Stimulated activated CD4-positive, alpha-beta T cell treated with anti-CD3 and anti-CD28 coated beads, Interleukin-15, amount 100 ng/mL, for 24 hours (primary cell): ENCODE data around the gene ARL5A.

Experiments used
- DNase-seq: peaks from one replicate; pipeline ENCODE4 v3.0.0-alpha.2; 2020

Gene ARL5A

GRCh38 chr2:151840216-151841046 is 12.2 kb upstream of the ARL5A start:
- no peak for DNase-seq

DNA sequence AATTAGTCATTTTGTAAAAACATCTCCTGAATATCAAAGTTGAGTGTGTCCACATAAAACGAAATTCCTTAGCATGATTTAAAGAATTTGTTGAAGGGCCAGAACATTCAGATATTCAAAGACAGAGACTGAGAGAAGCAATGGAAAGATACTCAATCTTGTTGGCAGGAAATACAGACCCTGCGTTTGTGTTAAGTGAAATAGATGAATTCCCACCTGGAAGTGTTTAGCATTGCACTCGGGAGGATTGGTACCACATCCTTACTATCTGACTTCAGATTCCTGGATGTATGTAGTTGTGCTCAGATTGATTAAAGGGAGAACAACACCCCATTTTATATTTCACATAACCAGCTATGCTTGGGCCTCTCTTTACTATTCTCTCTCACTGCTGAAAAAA is 9.7 kb upstream of the ARL5A start:
- no peak for DNase-seq

DNA sequence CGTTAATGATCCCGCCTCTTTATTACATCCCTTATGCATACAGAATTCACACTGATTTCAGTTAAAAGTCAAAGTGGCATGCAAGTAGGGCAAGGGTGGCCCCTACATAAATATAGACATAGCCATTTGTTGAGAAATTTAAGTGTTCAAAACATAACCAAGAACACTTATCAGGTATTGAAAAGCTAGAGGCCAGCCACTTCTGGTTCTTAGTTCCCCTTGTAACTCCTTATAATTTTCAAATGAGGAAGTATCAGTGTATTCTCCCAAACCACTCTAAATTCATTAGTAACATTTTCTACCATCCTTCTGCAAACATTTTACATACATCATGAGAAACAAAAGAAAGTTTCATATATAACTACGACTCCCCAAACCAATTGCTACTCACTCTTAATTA is 5.8 kb upstream of the ARL5A start:
- no peak for DNase-seq

- no peak for DNase-seq
Measured at GRCh38 chr2:151830961-151831360, 2.7 kb upstream of the ARL5A start.

GRCh38 chr2:151828890-151829324 is 686 bp upstream of the ARL5A start:
- no peak for DNase-seq

DNA sequence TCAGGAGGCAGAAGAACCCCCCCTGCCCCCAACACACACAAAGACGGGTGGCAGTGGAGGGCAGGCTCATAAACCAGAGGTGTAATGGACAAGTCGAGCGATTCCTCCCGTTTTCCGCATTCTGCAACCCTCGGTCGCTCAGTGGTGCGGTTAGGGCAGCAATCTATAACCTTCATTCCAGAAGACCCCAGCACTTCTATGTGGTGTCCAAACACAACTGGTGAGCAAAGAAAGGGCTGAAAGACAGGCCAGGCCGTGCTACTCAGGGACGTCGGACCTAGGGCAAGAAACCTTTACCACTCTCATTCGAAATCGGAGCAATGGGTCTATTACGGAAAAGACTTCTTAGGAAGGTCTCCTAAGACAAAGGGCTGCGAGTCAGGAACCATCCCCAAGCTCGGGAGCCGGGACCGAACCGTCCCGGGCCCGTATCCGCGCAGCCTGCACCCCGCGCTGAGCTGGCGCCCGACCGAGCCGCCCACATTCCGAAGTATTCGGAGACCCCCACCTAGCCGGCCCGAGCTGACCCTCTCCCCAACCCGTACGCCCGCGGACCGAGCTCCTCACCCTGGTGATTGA is 568 bp downstream of the ARL5A start:
- DNase-seq: peak; percentile 28

DNA sequence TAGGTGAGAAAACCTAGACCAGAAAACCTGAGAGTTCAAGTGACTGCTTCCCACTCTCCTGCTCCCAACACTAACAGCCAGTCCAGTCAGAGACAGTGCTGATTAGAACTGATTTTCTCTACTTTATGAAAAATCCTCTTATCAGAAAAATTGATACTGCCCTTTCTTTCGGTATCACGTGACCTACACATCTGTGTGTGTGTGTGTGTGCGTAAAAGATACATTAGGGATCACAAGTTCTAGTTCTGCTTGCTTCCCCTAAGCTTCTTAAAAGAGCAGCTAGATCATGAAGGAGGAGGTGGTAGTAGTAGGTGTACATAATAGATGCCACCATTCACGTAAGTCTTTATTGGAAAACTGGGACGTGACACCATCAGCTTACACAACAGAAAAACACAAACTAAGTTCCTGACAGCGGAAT is 1.5 kb downstream of the ARL5A start:
- DNase-seq: no peak

DNA sequence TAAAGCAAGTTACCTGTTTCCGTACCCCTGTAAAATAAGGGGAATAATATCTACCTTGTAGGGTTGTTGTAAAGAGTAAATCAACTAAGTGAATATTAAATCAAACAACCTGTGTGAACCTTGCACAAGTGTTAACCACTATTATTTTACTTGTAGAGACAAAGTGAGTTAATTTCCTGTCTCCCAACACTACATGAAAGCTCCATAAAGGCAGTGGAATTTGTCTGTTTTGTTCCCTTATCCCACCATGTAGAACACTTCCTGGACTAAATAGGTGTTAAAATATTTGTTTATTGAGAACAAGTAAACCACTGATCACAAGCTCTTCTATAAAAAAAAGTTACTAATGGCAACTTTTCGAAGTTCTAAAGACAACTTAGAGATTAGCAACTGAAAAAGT is 3.3 kb downstream of the ARL5A start:
- DNase-seq: no peak

GRCh38 chr2:151823651-151824050 is 4.6 kb downstream of the ARL5A start:
- no peak for DNase-seq

GRCh38 chr2:151819920-151820319 is 8.3 kb downstream of the ARL5A start:
- no peak for DNase-seq

GRCh38 chr2:151817929-151818328 is 10.3 kb downstream of the ARL5A start:
- DNase-seq: no peak

- DNase-seq: no peak
Measured at GRCh38 chr2:151816843-151817242, 11.4 kb downstream of the ARL5A start.

GRCh38 chr2:151815821-151816489 is 12.3 kb downstream of the ARL5A start:
- DNase-seq: no peak

DNA sequence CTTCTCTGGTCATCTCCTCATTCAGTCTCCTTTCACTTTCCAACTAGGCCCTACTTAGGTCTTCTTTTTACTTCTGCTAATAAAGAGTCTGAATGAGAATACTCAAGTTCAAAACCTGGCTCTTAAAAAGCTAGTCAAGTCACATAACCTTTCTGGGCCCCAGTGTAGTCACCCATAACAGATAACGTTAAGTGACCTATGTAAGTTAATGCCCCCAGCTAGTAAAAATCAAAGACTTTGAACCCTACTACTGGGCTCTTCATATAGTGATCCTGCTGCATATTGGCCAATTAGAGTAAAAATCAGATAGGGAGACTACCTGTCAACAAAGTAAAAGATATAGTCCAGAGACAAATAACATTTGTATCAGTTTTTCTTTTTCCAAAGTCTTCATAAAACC is 17.7 kb downstream of the ARL5A start:
- no peak for DNase-seq

- no peak for DNase-seq
Measured at GRCh38 chr2:151809073-151809383, 19.2 kb downstream of the ARL5A start.

DNA sequence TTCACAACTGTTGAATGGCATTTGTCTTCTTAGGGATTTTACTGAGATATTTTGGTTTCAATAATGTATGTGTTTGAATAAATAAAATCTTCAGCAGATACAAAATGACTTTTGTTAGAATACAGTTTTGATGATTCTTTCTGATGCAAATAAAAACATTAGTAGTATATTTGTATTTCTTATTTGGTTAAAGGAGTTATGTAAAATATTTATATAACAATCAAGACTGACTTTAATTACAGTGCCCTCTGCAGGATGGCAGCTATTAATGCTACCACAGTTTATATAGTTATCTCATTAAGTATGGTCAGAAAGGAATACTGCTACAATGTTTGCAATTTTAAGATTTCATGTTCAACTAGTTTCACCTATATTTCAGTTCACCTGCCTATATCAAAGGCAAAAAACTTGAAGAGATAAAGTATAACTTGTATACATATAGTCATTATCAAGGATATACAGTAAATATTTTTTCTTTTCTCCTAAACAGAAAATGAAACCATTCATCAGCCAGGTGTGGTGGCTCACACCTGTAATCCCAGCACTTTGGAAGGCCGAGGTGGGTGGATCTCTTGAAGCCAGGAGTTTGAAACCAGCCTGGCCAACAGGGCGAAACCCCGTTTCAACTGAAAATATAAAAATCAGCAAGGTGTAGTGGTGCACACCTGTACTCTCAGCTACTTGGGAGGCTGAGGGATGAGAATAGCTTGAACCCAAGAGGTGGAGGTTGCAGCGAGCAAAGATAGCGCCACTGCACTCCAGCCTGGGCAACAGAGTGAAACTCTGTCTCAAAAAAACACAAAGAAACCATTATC is 19.8 kb downstream of the ARL5A start:
- DNase-seq: no peak

GRCh38 chr2:151805961-151806360 is 22.3 kb downstream of the ARL5A start:
- DNase-seq: no peak

GRCh38 chr2:151805343-151805742 is 22.9 kb downstream of the ARL5A start:
- DNase-seq: no peak

DNA sequence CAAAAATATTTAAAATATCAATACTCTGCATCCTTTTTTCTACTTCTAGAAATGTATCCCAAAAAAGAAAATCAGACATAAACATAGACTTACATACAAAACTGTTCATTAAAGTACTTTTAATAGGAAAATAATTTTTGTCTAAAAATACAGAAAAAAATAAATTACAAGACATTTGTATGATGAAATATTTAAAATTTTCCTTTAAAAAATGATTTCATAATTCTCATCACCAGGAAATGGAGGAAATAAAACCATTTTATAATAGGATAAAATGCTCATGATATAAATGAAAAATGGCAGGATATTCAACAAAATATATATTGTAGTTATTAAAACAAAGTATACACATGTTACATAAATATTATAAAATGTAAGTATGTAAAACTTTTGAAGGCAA is 24.4 kb downstream of the ARL5A start:
- DNase-seq: no peak

DNA sequence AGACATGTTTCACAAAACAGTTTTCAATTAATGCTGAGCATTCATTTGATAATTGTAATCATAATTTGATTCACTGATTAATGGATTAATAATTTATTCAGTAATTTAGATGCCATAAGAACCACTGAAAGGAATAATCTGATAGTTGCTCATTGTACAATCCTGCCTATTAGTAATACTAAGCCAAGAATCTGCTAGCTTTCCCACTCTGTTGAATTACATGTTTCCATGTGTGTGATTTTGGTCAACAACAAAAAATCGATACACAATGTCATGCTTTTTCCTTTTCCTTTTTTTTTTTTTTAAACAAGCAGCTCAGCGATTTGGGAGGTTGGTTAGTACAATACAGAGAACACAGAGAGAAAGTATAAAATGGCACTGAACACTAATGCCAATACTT is 25.9 kb downstream of the ARL5A start:
- DNase-seq: no peak

DNA sequence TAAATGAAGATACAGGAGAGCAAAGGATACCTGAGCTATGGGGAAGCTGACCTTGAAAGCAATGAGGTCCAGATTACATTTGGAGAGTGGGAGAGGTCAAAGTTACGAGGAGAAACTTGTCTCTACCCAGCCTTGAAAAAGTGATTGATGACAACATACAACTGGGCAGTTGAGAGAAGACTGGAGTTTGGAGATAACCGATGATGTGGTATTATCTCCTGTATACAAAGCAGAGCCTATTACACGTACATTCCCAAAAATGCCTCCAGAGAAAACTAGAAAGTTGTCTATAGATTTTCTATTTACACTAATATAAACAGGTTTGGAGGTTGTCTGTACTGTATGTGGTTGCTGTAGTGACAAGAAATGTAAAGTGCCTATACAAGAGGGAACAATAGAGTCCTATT is 28.3 kb downstream of the ARL5A start:
- no peak for DNase-seq

DNA sequence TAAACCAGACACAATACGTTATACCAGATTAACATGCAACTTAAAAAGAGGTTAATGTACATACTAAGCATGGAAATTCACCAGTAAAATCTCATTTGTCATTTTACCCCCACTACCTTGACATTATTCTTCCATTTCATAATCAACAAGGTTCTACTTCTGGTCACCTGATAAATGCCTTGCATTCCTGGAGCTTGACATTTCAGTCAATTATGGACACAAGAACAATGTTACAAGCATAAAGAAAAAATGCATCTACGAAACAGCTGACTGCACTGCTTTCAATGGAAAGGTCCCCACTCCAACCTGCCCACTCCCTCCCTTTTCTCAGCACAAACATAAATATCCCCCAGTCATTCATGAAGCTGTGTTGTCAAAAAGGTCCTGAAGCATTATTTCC is 31.4 kb downstream of the ARL5A start:
- DNase-seq: no peak

DNA sequence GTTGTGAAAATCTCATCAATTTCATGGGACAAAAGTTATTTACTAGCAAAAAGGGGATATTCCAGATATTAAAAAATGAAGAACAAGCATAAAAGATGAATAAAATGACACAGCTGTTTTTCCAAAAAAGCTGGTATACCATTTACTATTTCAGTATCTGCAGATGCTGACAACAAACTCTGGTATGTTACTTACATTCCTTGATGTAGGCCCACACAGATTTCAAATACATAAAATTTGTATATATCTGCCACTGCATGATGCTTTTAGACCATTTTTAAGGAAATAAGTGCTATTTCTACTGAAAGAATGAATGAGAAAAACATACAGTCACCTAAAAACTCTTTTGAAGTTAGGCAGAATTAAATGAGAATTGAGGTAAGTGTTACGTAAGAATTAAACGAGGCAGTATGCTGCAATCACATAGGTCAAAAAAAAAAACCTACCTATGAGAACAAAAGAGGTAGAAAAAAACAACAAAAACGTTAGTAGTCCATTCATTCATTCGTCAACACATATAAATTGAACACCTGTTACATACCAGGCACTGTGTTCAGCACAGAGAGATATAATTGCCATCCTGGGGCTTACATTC is 32.5 kb downstream of the ARL5A start:
- DNase-seq: no peak
